Caco-2 (cell line): ENCODE results near the gene UBE2K. TPM values are rescaled to one million over a fixed set of nuclear protein-coding genes. Genes with fewer than 3 reads are reported as not detected.
"Not testable (repeated sequence)": the region's sequence is repeated elsewhere in the genome, so short reads cannot be mapped to it uniquely, and the experiment has no call there.

ENCODE experiments used
- BruUV-seq: library from RNA; stranded (reverse); fragments of 400-500 nt; replicated peaks from 2 replicates; lab custom pipeline; 2021; lab: Mats Ljungman, UMichigan
- CTCF ChIA-PET: fragments of 300-600 bp; sonication (Branson Sonifier 250); formaldehyde crosslinking; loops from one replicate; lab custom pipeline; 2022; ENCODE audit warnings: antibody characterized with exemption; lab: Charles Lee
- POLR2A ChIA-PET: fragments of 300-600 bp; sonication (Branson Sonifier 250); formaldehyde crosslinking; loops from one replicate; lab custom pipeline; 2022; ENCODE audit warnings: antibody characterized with exemption; lab: Charles Lee
- DNase-seq, 2 experiments: peaks; one replicate each; pipeline versions ENCODE4 v3.0.0 to v3.0.0-alpha.2; 2020 to 2022
- H3K27me3 ChIP-seq: replicated peaks from 2 replicates; pipeline ENCODE4 v1.6.0; 2011; ENCODE audit warnings: low read length; ENCODE audit not compliant: control insufficient read depth, insufficient read depth
- H3K36me3 ChIP-seq: 2 replicates; pipeline ENCODE4 v1.5.1; 2011; ENCODE audit warnings: low read length; ENCODE audit not compliant: control insufficient read depth, insufficient read depth
- H3K4me1 ChIP-seq: fragments of 250-450 bp; sonication (Bioruptor Pico); 2 replicates; pipeline ENCODE4 v1.5.1; 2020; ENCODE audit warnings: mild to moderate bottlenecking
- H3K4me3 ChIP-seq: 2 replicates; pipeline ENCODE4 v1.5.1; 2011; ENCODE audit warnings: low read depth, mild to moderate bottlenecking, control low read depth, low read length
- H3K9me3 ChIP-seq: fragments of 250-450 bp; sonication (Bioruptor Pico); 2 replicates; pipeline ENCODE4 v1.5.1; 2020; ENCODE audit warnings: mild to moderate bottlenecking, moderate library complexity
- H3K27ac Mint-ChIP-seq: one replicate; pipeline ENCODE4 v1.8.0; 2022; ENCODE audit warnings: mixed read lengths; ENCODE audit not compliant: unreplicated experiment
- H3K27me3 Mint-ChIP-seq: one replicate; pipeline ENCODE4 v1.8.0; 2022; ENCODE audit warnings: mixed read lengths; ENCODE audit not compliant: insufficient read depth, unreplicated experiment
- H3K36me3 Mint-ChIP-seq: one replicate; pipeline ENCODE4 v1.8.0; 2022; ENCODE audit warnings: mild to moderate bottlenecking, mixed read lengths; ENCODE audit not compliant: insufficient read depth, unreplicated experiment
- H3K4me1 Mint-ChIP-seq: one replicate; pipeline ENCODE4 v1.8.0; 2022; ENCODE audit warnings: low read depth, mixed read lengths; ENCODE audit not compliant: unreplicated experiment
- H3K4me3 Mint-ChIP-seq: one replicate; pipeline ENCODE4 v1.8.0; 2022; ENCODE audit warnings: mild to moderate bottlenecking, moderate library complexity, mixed read lengths; ENCODE audit not compliant: unreplicated experiment
- H3K9me3 Mint-ChIP-seq: one replicate; pipeline ENCODE4 v1.8.0; 2022; ENCODE audit warnings: mixed read lengths; ENCODE audit not compliant: unreplicated experiment
- CTCF ChIP-seq, 2 experiments: fragments of 200-600 bp in 1 of 2; IDR thresholded peaks; 1 replicate in 1 of 2; 2 replicates in 1 of 2; pipeline versions ENCODE4 v1.5.1 to v1.8.0; 2011 to 2022; ENCODE audit warnings: antibody characterized with exemption in 1 of 2, control low read depth in 1 of 2, inconsistent platforms in 1 of 2, low read depth in 1 of 2, low read length in 1 of 2, mild to moderate bottlenecking in 1 of 2, moderate library complexity in 1 of 2; ENCODE audit not compliant: insufficient read depth in 1 of 2, severe bottlenecking in 1 of 2, unreplicated experiment in 1 of 2
- intact Hi-C: fragments of 100-400 bp; cut with micrococcal nuclease; formaldehyde crosslinking; loops from one replicate; pipeline ENCODE4 v1.10.0; 2022; ENCODE audit not compliant: unreplicated experiment
- total RNA-seq: library from RNA; stranded (reverse); gene quantifications from 2 replicates; pipeline ENCODE4 v1.2.3, GENCODE V29; 2022

UBE2K gene
- total RNA-seq, 1 experiment from 2014 or later, result 141 TPM

GRCh38 chr4:39792529-39792928 is 94.6 kb downstream of the UBE2K start:
- CTCF ChIA-PET, result no interaction called here
- intact Hi-C loops, result no loop called here
- no TSS peak for BruUV-seq

GRCh38 chr4:39792976-39793375 is 95.0 kb downstream of the UBE2K start:
- H3K4me1 ChIP-seq, CTCF ChIA-PET, H3K4me3 Mint-ChIP-seq, POLR2A ChIA-PET, H3K27ac Mint-ChIP-seq, H3K4me1 Mint-ChIP-seq, H3K4me3 ChIP-seq, BruUV-seq, DNase-seq, H3K9me3 ChIP-seq, H3K36me3 ChIP-seq, H3K27me3 Mint-ChIP-seq, intact Hi-C loops, H3K27me3 ChIP-seq, H3K36me3 Mint-ChIP-seq, H3K9me3 Mint-ChIP-seq: not testable (repeated sequence)

More at GRCh38 chr4:39792529-39792928, 94.6 kb downstream of the UBE2K start:
- no peak for TF ChIP-seq CTCF (IDR thresholded peaks at IDR 0.05; ENCODE audit: insufficient read depth in 1 of 2, low read depth in 1 of 2, low read length in 1 of 2, severe bottlenecking in 1 of 2, unreplicated experiment in 1 of 2)
- no peak for DNase-seq
- no peaks in the 10 kb centered on the region for H3K4me1 ChIP-seq
- H3K36me3 ChIP-seq, result no peaks in the 10 kb centered on the region
- Mint-ChIP-seq H3K4me1 (no peaks in the 10 kb centered on the region), H3K36me3 (no peaks in the 10 kb centered on the region), H3K27ac (no peak overlapping the region), H3K27me3 (no peaks in the 10 kb centered on the region), H3K9me3 (no peaks in the 10 kb centered on the region), H3K4me3 (no peak overlapping the region)
- no peaks in the 10 kb centered on the region for H3K9me3 ChIP-seq
- H3K27me3 ChIP-seq, result no peaks in the 10 kb centered on the region
- POLR2A ChIA-PET, result no interaction called here
- H3K4me3 ChIP-seq, result no peak overlapping the region

- ChIA-PET CTCF (no interaction called here), POLR2A (no interaction called here)
- H3K9me3 Mint-ChIP-seq, result no peaks in the 10 kb centered on the region
- peaks cover 8% of the 10 kb centered on the region for H3K4me1 Mint-ChIP-seq
- 0 out of 2 replicates have a peak, but pooled peaks cover 3% of the 10 kb centered on the region for H3K4me1 ChIP-seq
- no peak overlapping the region for H3K4me3 ChIP-seq
- H3K36me3 Mint-ChIP-seq, result no peaks in the 10 kb centered on the region
- H3K4me3 Mint-ChIP-seq, result no peak overlapping the region
- H3K36me3 ChIP-seq, result no peaks in the 10 kb centered on the region
- no peaks in the 10 kb centered on the region for H3K9me3 ChIP-seq
- DNase-seq, result no peak
- no peak overlapping the region for H3K27ac Mint-ChIP-seq
- BruUV-seq, result no TSS peak
- no peaks in the 10 kb centered on the region for H3K27me3 ChIP-seq
- intact Hi-C loops, result no loop called here
- no peak for TF ChIP-seq CTCF (IDR thresholded peaks at IDR 0.05; ENCODE audit: insufficient read depth in 1 of 2, low read depth in 1 of 2, low read length in 1 of 2, severe bottlenecking in 1 of 2, unreplicated experiment in 1 of 2)
- H3K27me3 Mint-ChIP-seq, result no peaks in the 10 kb centered on the region
Observed at GRCh38 chr4:39802005-39802404, 104.1 kb downstream of the UBE2K start.
